HL-60/S4 treated with retinoic acid at 250 ng/mL for 4 days and 3 days (cell line): ENCODE results near the gene TMEM86B.
"Not testable (repeated sequence)": the region's sequence is repeated elsewhere in the genome, so short reads cannot be mapped to it uniquely, and the experiment has no call there.

Source experiments
- in situ Hi-C: fragments of 300-500 bp; cut with MboI; formaldehyde crosslinking; loops from 2 replicates; pipeline ENCODE4 v1.7.0; 2022; ENCODE audit warnings: low sequenced_read_pairs

Gene TMEM86B

GRCh38 chr19:55242517-55242916, 14.0 kb upstream of the TMEM86B start:
- in situ Hi-C loops: no loop called here

- in situ Hi-C loops: no loop called here
These were observed 13.4 kb upstream of the TMEM86B start for GRCh38 chr19:55241935-55242464.

GRCh38 chr19:55241143-55241934, 12.8 kb upstream of the TMEM86B start:
- in situ Hi-C loops: no loop called here

GRCh38 chr19:55240713-55241020, 12.1 kb upstream of the TMEM86B start:
- in situ Hi-C loops: no loop called here

- in situ Hi-C loops: no loop called here
These were observed 10.4 kb upstream of the TMEM86B start for GRCh38 chr19:55239004-55239403.

- in situ Hi-C loops: no loop called here
These were observed 9.5 kb upstream of the TMEM86B start for GRCh38 chr19:55238030-55238429.

- in situ Hi-C loops: no loop called here
These were observed 4.4 kb upstream of the TMEM86B start for GRCh38 chr19:55232986-55233385.

GRCh38 chr19:55232286-55232602, 3.7 kb upstream of the TMEM86B start:
- in situ Hi-C loops: no loop called here

- in situ Hi-C loops: no loop called here
These were observed 3.1 kb upstream of the TMEM86B start for GRCh38 chr19:55231391-55232285.

GRCh38 chr19:55230780-55231179, 2.2 kb upstream of the TMEM86B start:
- in situ Hi-C loops: no loop called here

GRCh38 chr19:55230329-55230728, 1.8 kb upstream of the TMEM86B start:
- in situ Hi-C loops: no loop called here

- in situ Hi-C loops: no loop called here
These were observed 1.2 kb upstream of the TMEM86B start for GRCh38 chr19:55229789-55230182.

GRCh38 chr19:55229145-55229788, 704 bp upstream of the TMEM86B start:
- in situ Hi-C loops: no loop called here

GRCh38 chr19:55228015-55228391, 560 bp downstream of the TMEM86B start:
- in situ Hi-C loops: no loop called here

- in situ Hi-C loops: no loop called here
These were observed 1.1 kb downstream of the TMEM86B start for GRCh38 chr19:55227241-55228014.

GRCh38 chr19:55226788-55227187, 1.8 kb downstream of the TMEM86B start:
- in situ Hi-C loops: no loop called here

- in situ Hi-C loops: no loop called here
These were observed 2.3 kb downstream of the TMEM86B start for GRCh38 chr19:55226273-55226672.

GRCh38 chr19:55225415-55225958, 3.1 kb downstream of the TMEM86B start:
- in situ Hi-C loops: no loop called here

GRCh38 chr19:55224679-55225414, 3.7 kb downstream of the TMEM86B start:
- in situ Hi-C loops: not testable (repeated sequence)
